Panc1 (cell line): ENCODE measurements around the gene LRRC38. TPM values are rescaled to one million over a fixed set of nuclear protein-coding genes. Genes with fewer than 3 reads are reported as not detected.

Experiments used
- ATAC-seq: fragments of 200-7000 bp; cut with Tn5 transposase; 2 replicates; pipeline ENCODE4 v1.9.1; 2020; ENCODE audit warnings: mild to moderate bottlenecking, moderate library complexity
- BruUV-seq: library from RNA; stranded (reverse); fragments of 400-500 nt; replicated peaks from 2 replicates; lab custom pipeline; 2021; lab: Mats Ljungman, UMichigan
- CTCF ChIA-PET: fragments of 300-600 bp; sonication (Branson Sonifier 250); formaldehyde crosslinking; loops from one replicate; lab custom pipeline; 2022; ENCODE audit warnings: antibody characterized with exemption; lab: Charles Lee
- POLR2A ChIA-PET: fragments of 300-600 bp; sonication (Branson Sonifier 250); formaldehyde crosslinking; loops from one replicate; lab custom pipeline; 2022; ENCODE audit warnings: antibody characterized with exemption; lab: Charles Lee
- DNase-seq: peaks from one replicate; pipeline ENCODE4 v3.0.0-alpha.2; 2010; ENCODE audit warnings: low read depth, low spot score
- H3K27ac ChIP-seq: 2 replicates; pipeline ENCODE4 v1.5.1; 2011; ENCODE audit warnings: mild to moderate bottlenecking, low read length, inconsistent platforms
- H3K27me3 ChIP-seq: fragments of 200-500 bp; sonication (Bioruptor generic); 2 replicates; pipeline ENCODE4 v1.6.0; 2014; ENCODE audit warnings: low read length, inconsistent platforms; ENCODE audit not compliant: control insufficient read depth, insufficient read depth
- H3K36me3 ChIP-seq: fragments of 200-500 bp; sonication (Bioruptor generic); 2 replicates; pipeline ENCODE4 v1.5.1; 2014; ENCODE audit warnings: inconsistent platforms, mild to moderate bottlenecking, low read length, moderate library complexity; ENCODE audit not compliant: control insufficient read depth, insufficient read depth
- H3K4me1 ChIP-seq: 2 replicates; pipeline ENCODE4 v1.5.1; 2011; ENCODE audit warnings: inconsistent platforms, mild to moderate bottlenecking, low read length, moderate library complexity; ENCODE audit not compliant: control insufficient read depth, insufficient read depth
- H3K4me3 ChIP-seq, 2 experiments: 2 replicates each; pipeline ENCODE4 v1.5.1; 2011 to 2012; ENCODE audit warnings: low read depth in 2 of 2, low read length in 2 of 2, mild to moderate bottlenecking in 2 of 2, inconsistent platforms in 1 of 2, moderate library complexity in 1 of 2
- H3K9me3 ChIP-seq: fragments of 200-500 bp; sonication (Bioruptor generic); 2 replicates; pipeline ENCODE4 v1.5.1; 2014; ENCODE audit warnings: low read depth, mild to moderate bottlenecking, inconsistent platforms, low read length, moderate library complexity; ENCODE audit not compliant: control insufficient read depth, insufficient read depth
- CTCF ChIP-seq: fragments of 450-650 bp; IDR thresholded peaks from 2 replicates; pipeline ENCODE4 v1.5.1; 2017; ENCODE audit warnings: mild to moderate bottlenecking
- POLR2AphosphoS5 ChIP-seq: IDR thresholded peaks from 2 replicates; pipeline ENCODE4 v1.6.1; 2012; ENCODE audit warnings: mild to moderate bottlenecking, low read depth, low read length, moderate library complexity
- SIN3A ChIP-seq: IDR thresholded peaks from 2 replicates; pipeline ENCODE4 v1.6.1; 2012; ENCODE audit warnings: low read depth, mild to moderate bottlenecking, low read length, moderate library complexity, borderline replicate concordance; ENCODE audit not compliant: insufficient read depth
- TCF7L2 ChIP-seq: IDR thresholded peaks from 2 replicates; pipeline ENCODE4 v1.6.1; 2011; ENCODE audit warnings: mild to moderate bottlenecking, low read depth, low read length, inconsistent platforms
- in situ Hi-C: cut with HindIII; loops from 2 replicates; pipeline ENCODE4 v1.10.0; 2016; ENCODE audit warnings: low sequenced_read_pairs, low pct_unique_long_range_greater_than_20kb
- intact Hi-C: fragments of 100-400 bp; cut with micrococcal nuclease; formaldehyde crosslinking; loops from one replicate; pipeline ENCODE4 v1.10.0; 2022; ENCODE audit not compliant: unreplicated experiment
- total RNA-seq: library from RNA; stranded (reverse); gene quantifications from one replicate; pipeline ENCODE4 v1.2.1, GENCODE V29; 2021; ENCODE audit not compliant: unreplicated experiment
- TF ChIP-seq, protein P1 (sequence below), 2 experiments: IDR thresholded peaks; 2 replicates each; pipeline ENCODE4 v1.6.1; 2011 to 2012; ENCODE audit warnings: low read depth in 2 of 2, control low read depth in 1 of 2, low read length in 1 of 2, mild to moderate bottlenecking in 1 of 2, moderate library complexity in 1 of 2; ENCODE audit not compliant: insufficient read depth in 1 of 2

The LRRC38 gene
- total RNA-seq, 1 experiment from 2014 or later, result not detected

GRCh38 chr1:13487143-13487868 is 26.5 kb downstream of the LRRC38 start:
- in situ Hi-C loops, result no loop called here
- ATAC-seq (no peak), DNase-seq (no peak)
- Histone ChIP-seq H3K4me1 (no peaks in the 10 kb centered on the region), H3K4me3 (no peak overlapping the region), H3K27me3 (no peaks in the 10 kb centered on the region), H3K36me3 (no peaks in the 10 kb centered on the region), H3K9me3 (no peaks in the 10 kb centered on the region), H3K27ac (no peak overlapping the region)
- no peak for TF ChIP-seq POLR2AphosphoS5
- no peak for TF ChIP-seq TCF7L2
- TF ChIP-seq CTCF, result no peak
- intact Hi-C loops, result no loop called here
- ChIA-PET CTCF (no interaction called here), POLR2A (no interaction called here)
- no TSS peak for BruUV-seq

- intact Hi-C loops (no loop called here), in situ Hi-C loops (no loop called here)
- Histone ChIP-seq H3K4me3 (no peak overlapping the region), H3K27ac (no peak overlapping the region), H3K27me3 (no peaks in the 10 kb centered on the region), H3K4me1 (no peaks in the 10 kb centered on the region), H3K9me3 (no peaks in the 10 kb centered on the region), H3K36me3 (no peaks in the 10 kb centered on the region)
- no TSS peak for BruUV-seq
- ATAC-seq (no peak), DNase-seq (no peak)
- POLR2A ChIA-PET, result no interaction called here
- no peak for TF ChIP-seq SIN3A
- CTCF ChIA-PET, result no interaction called here
Observed at GRCh38 chr1:13483946-13484345, 29.9 kb downstream of the LRRC38 start.

- Histone ChIP-seq H3K36me3 (no peaks in the 10 kb centered on the region), H3K4me1 (no peaks in the 10 kb centered on the region), H3K9me3 (no peaks in the 10 kb centered on the region), H3K4me3 (no peak overlapping the region), H3K27me3 (peaks cover 2% of the 10 kb centered on the region; the same call in 1 of the 2 replicates), H3K27ac (no peak overlapping the region)
- TF ChIP-seq, protein P1, sequence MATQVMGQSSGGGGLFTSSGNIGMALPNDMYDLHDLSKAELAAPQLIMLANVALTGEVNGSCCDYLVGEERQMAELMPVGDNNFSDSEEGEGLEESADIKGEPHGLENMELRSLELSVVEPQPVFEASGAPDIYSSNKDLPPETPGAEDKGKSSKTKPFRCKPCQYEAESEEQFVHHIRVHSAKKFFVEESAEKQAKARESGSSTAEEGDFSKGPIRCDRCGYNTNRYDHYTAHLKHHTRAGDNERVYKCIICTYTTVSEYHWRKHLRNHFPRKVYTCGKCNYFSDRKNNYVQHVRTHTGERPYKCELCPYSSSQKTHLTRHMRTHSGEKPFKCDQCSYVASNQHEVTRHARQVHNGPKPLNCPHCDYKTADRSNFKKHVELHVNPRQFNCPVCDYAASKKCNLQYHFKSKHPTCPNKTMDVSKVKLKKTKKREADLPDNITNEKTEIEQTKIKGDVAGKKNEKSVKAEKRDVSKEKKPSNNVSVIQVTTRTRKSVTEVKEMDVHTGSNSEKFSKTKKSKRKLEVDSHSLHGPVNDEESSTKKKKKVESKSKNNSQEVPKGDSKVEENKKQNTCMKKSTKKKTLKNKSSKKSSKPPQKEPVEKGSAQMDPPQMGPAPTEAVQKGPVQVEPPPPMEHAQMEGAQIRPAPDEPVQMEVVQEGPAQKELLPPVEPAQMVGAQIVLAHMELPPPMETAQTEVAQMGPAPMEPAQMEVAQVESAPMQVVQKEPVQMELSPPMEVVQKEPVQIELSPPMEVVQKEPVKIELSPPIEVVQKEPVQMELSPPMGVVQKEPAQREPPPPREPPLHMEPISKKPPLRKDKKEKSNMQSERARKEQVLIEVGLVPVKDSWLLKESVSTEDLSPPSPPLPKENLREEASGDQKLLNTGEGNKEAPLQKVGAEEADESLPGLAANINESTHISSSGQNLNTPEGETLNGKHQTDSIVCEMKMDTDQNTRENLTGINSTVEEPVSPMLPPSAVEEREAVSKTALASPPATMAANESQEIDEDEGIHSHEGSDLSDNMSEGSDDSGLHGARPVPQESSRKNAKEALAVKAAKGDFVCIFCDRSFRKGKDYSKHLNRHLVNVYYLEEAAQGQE (IDR thresholded peaks at IDR 0.05; ENCODE audit: insufficient read depth in 1 of 2, low read depth in 2 of 2, low read length in 1 of 2), result no peak
- TF ChIP-seq TCF7L2 (no peak), CTCF (no peak), POLR2AphosphoS5 (no peak), SIN3A (no peak)
- no peak for DNase-seq
- ChIA-PET CTCF (no interaction called here), POLR2A (interaction anchor here (0.6 to 0.7 kb wide), 2 partner anchors 479 to 833 kb away, joined by 3 to 6 read pairs; no protein-coding TSS in a partner anchor)
- intact Hi-C loops (no loop called here), in situ Hi-C loops (no loop called here)
- no TSS peak for BruUV-seq
- ATAC-seq, result no peak
Observed at GRCh38 chr1:13482600-13482999, 31.2 kb downstream of the LRRC38 start.
